Measurements from ENCODE around the gene KMT2D. TPM values are rescaled to one million over a fixed set of nuclear protein-coding genes. Genes with fewer than 3 reads are reported as not detected.
A peak's percentile ranks its signal among the peaks of the same experiment; 100 is the strongest.
"Not testable (repeated sequence)": the region's sequence is repeated elsewhere in the genome, so short reads cannot be mapped to it uniquely, and the experiment has no call there.

Gene KMT2D
- total and polyA plus RNA-seq, 11 donors, result 32.5 to 82.7 (median 49.7) TPM

GRCh38 chr12:49064767-49065152, 4.2 kb upstream of the KMT2D start:
- intact Hi-C loops (cut with DNase I), result loop anchor here in 9 of 10 donors (1.0 to 10.0 kb wide), 8 partner anchors 33 to 173 kb away; partner anchors contain the start of gene TUBA1A (in 1 of the 9)
- TF ChIP-seq, protein P1, sequence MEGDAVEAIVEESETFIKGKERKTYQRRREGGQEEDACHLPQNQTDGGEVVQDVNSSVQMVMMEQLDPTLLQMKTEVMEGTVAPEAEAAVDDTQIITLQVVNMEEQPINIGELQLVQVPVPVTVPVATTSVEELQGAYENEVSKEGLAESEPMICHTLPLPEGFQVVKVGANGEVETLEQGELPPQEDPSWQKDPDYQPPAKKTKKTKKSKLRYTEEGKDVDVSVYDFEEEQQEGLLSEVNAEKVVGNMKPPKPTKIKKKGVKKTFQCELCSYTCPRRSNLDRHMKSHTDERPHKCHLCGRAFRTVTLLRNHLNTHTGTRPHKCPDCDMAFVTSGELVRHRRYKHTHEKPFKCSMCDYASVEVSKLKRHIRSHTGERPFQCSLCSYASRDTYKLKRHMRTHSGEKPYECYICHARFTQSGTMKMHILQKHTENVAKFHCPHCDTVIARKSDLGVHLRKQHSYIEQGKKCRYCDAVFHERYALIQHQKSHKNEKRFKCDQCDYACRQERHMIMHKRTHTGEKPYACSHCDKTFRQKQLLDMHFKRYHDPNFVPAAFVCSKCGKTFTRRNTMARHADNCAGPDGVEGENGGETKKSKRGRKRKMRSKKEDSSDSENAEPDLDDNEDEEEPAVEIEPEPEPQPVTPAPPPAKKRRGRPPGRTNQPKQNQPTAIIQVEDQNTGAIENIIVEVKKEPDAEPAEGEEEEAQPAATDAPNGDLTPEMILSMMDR (IDR thresholded peaks at IDR 0.05), result no peak
- TF ChIP-seq POLR2A (IDR thresholded peaks at IDR 0.05), result no peak
- 94 to 95% (median 94%) methylated on average over 5 of the region's 5 CpGs for WGBS, 4 donors
- Histone ChIP-seq H3K36me3 (no peaks in the 10 kb centered on the region), H3K27me3 (no peaks in the 10 kb centered on the region), H3K4me3 (no peak overlapping the region), H3K4me1 (peaks cover 0 to 24% (median 12%) of the 10 kb centered on the region in 12 donors), H3K9me3 (no peaks in the 10 kb centered on the region), H3K27ac (no peak overlapping the region)
- ATAC-seq (no peak), DNase-seq (peak in 1 of 5 donors; percentile 15)

DNA sequence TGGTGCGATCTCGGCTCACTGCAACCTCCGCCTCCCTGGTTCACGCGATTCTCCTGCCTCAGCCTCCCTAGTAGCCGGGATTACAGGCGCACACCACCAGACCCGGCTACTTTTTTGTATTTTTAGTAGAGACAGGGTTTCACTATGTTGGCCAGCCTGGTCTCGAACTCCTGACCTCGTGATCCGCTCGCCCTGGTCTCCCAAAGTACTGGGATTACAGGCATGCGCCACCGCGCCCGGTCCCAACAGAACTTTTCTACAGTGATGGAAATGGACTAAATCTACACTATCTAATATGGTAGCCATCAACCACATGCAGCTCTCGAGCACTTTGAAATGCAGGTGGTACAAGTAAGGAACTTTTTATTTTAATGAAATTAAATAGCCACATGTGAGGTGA, 1.3 kb upstream of the KMT2D start:
- H3K27ac ChIP-seq, H3K9me3 ChIP-seq, ATAC-seq, H3K36me3 ChIP-seq, H3K27me3 ChIP-seq: not testable (repeated sequence)
- 90 to 95% (median 92%) methylated on average over 17 of the region's 17 CpGs for WGBS, 4 donors
- intact Hi-C loops (cut with DNase I), result loop anchor here in 8 of 10 donors (2.0 to 10.0 kb wide), 7 partner anchors 35 to 175 kb away; partner anchors contain the start of genes PRKAG1 (in 1 of the 8) and TUBA1A (in 1 of the 8)
- DNase-seq, result peak in 1 of 5 donors; percentile 13
- peaks cover 9 to 39% (median 26%) of the 10 kb centered on the region in 12 donors for H3K4me1 ChIP-seq
- peak overlapping the region in 1 of 12 donors; percentile 93 for H3K4me3 ChIP-seq

- Histone ChIP-seq H3K36me3 (no peaks in the 10 kb centered on the region), H3K9me3 (no peaks in the 10 kb centered on the region), H3K27me3 (no peaks in the 10 kb centered on the region), H3K4me3 (peak overlapping the region; percentile 79 to 100 (median 93)), H3K4me1 (peaks cover 12 to 46% (median 33%) of the 10 kb centered on the region in 12 donors), H3K27ac (peak overlapping the region in 11 of 12 donors; percentile 94 to 99 (median 98))
- intact Hi-C loops (cut with DNase I), result loop anchor here in 8 of 10 donors (2.0 to 10.0 kb wide), 7 partner anchors 36 to 176 kb away; partner anchors contain the start of genes PRKAG1 (in 1 of the 8) and TUBA1A (in 1 of the 8)
- DNase-seq (peak in 1 of 5 donors; percentile 22), ATAC-seq (peak in 1 of 4 donors; percentile 1)
- 7 to 10% (median 9%) methylated on average over 13 to 16 of the region's 16 CpGs for WGBS, 4 donors
- TF ChIP-seq, protein P1 (IDR thresholded peaks at IDR 0.05), result no peak
- no peak for TF ChIP-seq POLR2A (IDR thresholded peaks at IDR 0.05)
These were observed 610 bp upstream of the KMT2D start for GRCh38 chr12:49061157-49061650.

DNA sequence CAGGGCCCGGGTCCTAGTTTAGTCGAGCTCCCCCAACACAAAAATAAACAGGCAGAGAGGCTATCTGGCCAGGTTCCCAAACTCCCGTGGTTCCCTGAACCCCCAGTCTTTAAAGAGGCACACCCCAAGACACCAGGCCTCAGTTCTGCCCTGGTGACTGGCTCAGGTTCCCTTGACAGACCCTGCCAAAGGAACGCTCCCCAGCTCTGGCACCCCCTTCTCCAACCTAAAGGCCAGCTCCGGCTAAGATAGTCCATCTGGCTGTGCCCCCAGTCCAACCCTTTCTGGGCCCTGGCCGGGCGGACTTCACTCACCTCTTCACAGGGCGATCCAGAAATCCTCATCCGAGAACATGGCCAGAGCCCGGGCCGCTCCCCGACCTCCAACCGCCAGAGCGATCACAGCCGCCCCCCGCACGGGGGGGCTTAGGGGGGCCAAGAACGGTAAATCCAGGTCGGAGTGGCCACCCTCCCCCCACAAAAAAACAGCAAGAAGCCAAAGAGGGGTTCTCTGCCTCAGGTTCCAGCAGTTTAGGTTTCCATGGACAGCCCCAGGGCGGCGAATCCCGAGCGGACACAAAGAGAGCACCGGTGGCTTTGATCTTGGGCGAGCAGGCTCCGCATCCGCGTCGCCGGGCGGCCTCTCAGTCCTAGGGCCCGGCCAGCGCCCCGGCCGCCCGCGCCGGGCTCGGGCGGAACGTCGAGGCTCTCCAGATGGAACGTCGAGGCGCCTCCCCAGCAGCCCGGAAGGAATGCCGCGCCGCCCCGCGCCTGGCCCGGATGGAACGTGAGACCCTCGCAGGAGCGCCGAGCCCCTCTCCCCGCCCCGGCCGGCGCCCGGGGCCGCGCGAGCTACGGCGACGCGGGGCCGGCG, 1.1 kb downstream of the KMT2D start:
- intact Hi-C loops (cut with DNase I), result loop anchor here in 9 of 10 donors (2.0 to 10.0 kb wide), 9 partner anchors 37 to 178 kb away; partner anchors contain the start of genes PRKAG1 (in 3 of the 9) and TUBA1A (in 1 of the 9)
- Histone ChIP-seq H3K27me3 (no peaks in the 10 kb centered on the region), H3K27ac (peak overlapping the region; percentile 94 to 99 (median 98)), H3K4me1 (peaks cover 19 to 63% (median 44%) of the 10 kb centered on the region in 12 donors), H3K4me3 (peak overlapping the region; percentile 79 to 100 (median 93)), H3K36me3 (peaks cover 0 to 9% (median 8%) of the 10 kb centered on the region in 9 donors), H3K9me3 (no peaks in the 10 kb centered on the region)
- TF ChIP-seq POLR2A (IDR thresholded peaks at IDR 0.05), result no peak
- TF ChIP-seq, protein P1 (IDR thresholded peaks at IDR 0.05), result no peak
- DNase-seq (peak in 1 of 5 donors; percentile 72), ATAC-seq (no peak)
- 0 to 1% (median 0%) methylated on average over 12 to 70 of the region's 70 CpGs for WGBS, 4 donors
